Activated CD8-positive, alpha-beta memory T cell treated with anti-CD3 and anti-CD28 coated beads for 24 hours (primary cell): ENCODE results near the gene RPL31.
A peak's percentile ranks its signal among the peaks of the same experiment; 100 is the strongest.

ENCODE experiments used
- DNase-seq: peaks from one replicate; pipeline ENCODE4 v3.0.0-alpha.2; 2020

Gene RPL31

DNA sequence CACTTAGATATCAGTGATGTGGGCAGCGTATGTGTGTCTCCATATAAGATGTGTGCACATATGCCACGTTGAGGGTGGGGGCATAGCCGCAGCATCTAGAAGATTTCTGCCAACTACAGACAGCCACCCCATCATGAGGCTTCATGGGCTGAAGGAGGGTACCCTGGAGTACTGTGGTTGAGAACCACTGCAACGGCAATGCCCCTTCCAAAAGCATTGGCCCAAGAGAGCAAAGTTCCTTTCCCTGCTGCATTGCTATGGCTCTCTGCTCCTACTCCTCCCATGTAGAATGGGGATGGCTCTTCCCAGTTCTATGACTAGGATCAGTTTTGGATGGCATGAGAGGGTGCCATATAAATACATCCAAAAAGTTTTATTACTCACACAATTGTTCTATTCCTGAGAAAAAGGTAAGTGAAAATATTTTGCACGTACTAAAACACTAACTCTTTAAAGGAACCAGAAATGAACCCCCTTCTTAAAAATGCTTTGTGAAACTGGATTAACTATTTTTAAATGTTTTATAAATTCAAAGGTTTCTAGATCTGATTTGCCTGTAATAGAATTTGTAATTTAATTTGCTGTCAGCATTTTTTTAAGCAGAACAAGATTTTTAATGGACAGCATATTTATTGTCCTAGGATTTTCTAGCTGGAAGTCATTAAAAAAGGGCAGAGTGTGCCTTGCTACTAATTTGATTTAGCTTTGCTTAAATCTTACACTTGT is 4.4 kb upstream of the RPL31 start:
- DNase-seq = peak; percentile 48

- no peak for DNase-seq
These were observed 3.9 kb upstream of the RPL31 start for GRCh38 chr2:100998235-100998573.

DNA sequence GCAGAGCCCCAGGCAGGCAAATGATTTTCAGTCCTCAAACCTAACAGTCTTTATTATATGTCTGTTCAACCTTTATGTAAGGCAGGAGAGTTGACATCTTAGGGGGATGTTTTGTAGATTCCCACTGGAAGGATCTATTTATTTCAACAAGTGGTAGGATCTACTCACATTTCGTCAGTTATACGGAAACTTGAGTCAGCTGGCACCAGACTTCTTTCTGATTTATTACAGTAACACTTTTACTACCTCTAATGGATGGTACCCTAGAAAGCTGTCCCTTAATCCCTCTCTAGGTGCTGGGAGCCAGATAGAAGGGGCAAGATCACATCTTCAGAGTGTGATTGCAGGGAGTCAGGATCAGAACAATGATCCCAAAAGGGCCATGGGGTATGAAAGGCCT is 2.1 kb upstream of the RPL31 start:
- no peak for DNase-seq

DNA sequence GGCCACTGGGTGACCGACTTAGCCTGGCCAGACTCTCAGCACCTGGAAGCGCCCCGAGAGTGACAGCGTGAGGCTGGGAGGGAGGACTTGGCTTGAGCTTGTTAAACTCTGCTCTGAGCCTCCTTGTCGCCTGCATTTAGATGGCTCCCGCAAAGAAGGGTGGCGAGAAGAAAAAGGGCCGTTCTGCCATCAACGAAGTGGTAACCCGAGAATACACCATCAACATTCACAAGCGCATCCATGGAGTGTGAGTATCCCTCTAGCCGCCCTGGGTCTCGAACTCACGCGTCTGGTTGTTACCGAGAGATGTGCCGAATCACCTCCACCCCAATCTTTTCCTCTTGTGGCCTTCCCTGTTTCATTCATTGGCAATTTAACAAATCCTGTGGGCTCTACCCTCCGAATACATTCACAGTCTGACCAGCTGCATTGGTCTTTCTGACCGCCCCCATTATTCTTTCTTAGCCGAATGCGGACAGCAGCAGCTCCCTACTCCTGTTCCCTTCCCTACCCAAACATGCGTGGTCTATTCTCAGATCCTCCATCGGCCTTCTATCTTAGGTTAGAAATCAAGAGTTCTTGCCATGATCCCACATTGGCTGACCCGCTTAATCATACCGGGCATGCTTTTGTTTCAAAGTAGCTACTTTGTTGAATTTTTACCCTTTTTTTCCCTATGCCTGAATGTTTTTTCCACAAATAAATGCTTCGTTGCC is 631 bp downstream of the RPL31 start:
- no peak for DNase-seq

DNA sequence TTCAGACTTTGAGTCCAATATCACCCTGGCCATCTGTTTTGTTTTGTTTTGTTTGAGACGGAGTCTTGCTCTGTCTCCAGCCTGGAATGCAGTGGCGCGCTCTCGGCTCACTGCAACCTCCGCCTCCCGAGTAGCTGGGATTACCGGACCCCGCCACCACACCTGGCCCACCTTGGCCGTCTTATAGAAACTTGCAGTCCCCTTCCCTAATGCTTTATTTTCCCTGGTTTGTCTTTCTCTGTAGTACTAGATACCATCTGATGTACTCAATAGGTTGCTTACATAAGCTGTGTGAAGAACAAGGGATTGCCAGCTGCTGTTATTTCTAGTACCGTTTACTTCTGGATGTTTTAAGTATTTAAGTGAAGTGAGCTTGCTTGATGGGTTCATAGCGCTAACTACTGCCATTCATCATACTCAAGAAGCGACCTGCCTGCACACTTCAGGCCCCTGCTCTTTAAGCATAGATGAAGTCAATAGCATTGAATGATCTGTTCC is 1.2 kb downstream of the RPL31 start:
- DNase-seq = no peak

- DNase-seq = no peak
These were observed 2.7 kb downstream of the RPL31 start for GRCh38 chr2:101004620-101005325.

DNA sequence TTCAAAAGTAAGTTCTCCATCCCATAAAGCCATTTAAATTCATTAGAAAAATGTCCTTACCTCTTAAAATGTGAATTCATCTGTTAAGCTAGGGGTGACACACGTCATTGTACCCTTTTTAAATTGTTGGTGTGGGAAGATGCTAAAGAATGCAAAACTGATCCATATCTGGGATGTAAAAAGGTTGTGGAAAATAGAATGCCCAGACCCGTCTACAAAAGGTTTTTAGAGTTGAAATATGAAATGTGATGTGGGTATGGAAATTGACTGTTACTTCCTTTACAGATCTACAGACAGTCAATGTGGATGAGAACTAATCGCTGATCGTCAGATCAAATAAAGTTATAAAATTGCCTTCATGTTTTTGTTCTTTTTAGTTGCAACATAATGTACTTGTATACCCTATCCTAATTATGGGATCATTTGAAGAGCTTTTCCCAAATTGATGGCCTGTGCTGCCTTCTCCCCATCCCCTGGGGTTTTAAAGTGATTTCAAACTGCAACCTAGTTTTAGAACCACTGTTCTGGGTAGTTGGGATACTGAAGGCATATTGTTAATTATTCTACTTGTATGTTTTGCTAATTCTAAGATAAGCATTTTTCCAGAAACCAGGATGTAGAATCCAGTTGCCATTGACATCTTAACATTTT is 4.1 kb downstream of the RPL31 start:
- no peak for DNase-seq

DNA sequence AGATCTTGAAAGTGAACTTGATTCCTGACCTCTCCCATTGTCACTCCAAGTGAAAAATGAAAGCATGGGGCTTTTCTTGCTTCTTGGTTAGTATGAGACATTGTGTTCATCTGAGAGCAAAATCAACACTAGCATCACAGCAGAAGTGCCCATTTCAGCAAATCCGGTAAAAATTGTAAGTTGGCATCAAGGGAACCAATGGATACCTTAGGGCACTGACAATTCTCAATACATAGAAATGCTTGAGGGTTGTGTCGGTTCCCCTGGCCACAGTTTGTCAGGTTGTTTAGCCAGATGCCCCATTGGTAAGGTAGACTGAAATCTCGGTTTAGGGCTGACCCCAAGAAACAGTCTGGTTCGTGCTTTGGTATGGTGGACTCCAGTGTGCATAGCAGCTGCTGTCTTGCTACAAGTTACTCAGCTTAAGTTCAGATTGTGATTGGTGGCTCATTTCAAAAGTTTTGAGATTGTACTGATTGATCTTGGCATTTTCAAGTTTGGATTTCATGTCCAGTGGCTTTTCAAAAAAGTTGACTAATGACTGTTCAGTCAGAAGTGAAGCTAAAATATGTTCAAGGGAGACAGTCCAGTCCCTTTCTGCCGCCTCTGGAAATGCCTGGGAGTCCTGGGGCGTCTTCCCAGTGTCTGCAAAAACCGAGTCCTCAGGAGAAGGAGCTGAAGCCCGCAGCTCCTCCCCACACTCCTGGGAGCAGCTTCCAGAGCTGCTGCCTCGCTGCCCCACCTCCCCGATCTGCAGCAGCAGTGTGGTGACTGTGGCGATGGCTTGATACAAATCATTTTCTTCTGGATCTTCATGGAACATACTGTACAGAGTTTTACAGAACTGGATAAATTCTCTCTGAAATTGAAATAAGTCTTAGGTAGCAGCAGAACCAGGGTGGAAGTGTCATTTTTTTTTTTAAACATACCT is 5.6 kb downstream of the RPL31 start:
- DNase-seq = peak; percentile 66

- DNase-seq = peak; percentile 57
These were observed 9.1 kb downstream of the RPL31 start for GRCh38 chr2:101011152-101011551.

- peak; percentile 32 for DNase-seq
These were observed 10.1 kb downstream of the RPL31 start for GRCh38 chr2:101012054-101012705.

DNA sequence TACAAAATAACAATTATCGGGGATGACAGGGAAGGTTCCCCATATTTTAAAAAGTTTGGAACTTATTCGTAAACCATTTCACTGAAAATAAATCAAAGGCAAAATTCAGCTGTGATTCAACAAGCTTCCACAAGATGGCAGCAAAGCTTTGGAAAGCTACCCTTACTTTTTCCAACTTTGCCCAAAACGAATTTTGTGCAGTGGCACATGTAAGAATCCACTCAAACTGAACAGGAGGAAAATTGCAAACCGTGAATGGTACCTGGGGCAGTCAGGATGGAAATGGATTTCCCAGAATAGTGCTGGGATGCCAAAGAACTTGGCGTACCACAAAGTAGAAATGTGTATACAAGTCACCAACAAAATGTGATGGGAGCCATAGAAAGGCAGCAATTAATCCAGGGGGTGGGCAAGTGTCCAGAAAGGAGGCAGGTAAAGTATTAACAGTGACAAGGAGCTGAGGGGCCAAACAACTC is 10.7 kb downstream of the RPL31 start:
- peak; percentile 58 for DNase-seq

- DNase-seq = no peak
These were observed 12.3 kb downstream of the RPL31 start for GRCh38 chr2:101014264-101014857.

GRCh38 chr2:101017371-101017770 is 15.3 kb downstream of the RPL31 start:
- DNase-seq = peak; percentile 3

- DNase-seq = peak; percentile 44
These were observed 16.8 kb downstream of the RPL31 start for GRCh38 chr2:101018934-101019333.

DNA sequence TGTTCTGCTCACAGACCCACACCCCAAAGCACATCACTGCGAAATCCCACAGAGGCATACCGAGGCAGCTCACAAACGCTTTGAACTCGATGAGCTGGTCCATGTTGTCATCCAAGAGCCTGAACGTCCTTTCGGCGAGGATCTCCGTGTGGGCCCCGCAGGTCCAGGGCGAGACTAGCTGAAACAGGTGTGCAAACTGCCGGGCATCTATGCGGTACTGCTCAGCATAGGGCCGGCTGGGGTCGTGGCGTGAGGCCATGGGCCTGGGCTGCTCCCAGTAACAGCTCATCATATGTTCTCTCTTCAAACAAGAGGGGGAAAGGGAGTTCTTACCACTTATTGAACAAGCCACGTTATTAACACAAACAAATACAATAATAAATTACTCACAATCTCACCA is 20.1 kb downstream of the RPL31 start:
- peak; percentile 48 for DNase-seq

- DNase-seq = peak; percentile 15
These were observed 21.4 kb downstream of the RPL31 start for GRCh38 chr2:101023327-101024107.

- peak; percentile 7 for DNase-seq
These were observed 23.5 kb downstream of the RPL31 start for GRCh38 chr2:101025561-101025960.

DNA sequence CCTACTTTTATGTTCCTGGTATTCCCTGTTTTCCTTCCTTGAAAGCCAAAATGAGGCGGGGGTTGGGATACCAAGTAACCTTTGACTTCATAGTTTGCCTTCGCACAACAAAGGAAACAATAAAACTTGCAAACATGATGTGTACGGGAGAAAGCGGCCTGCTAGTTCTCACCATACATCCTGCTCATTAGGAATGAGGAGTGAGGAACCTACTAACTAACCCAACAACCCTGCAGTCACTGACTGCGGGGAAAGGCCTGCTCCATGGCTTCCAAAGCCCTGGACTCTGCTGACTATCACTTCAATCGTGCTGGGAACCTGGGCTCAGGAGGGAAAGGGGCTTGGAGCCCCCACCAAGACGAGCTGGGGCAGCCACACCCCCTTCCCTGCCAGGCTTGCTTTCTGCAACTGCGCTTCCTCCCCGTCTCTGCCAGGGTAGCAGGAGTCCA is 24.2 kb downstream of the RPL31 start:
- DNase-seq = peak; percentile 17

GRCh38 chr2:101026923-101027469 is 24.9 kb downstream of the RPL31 start:
- no peak for DNase-seq

DNA sequence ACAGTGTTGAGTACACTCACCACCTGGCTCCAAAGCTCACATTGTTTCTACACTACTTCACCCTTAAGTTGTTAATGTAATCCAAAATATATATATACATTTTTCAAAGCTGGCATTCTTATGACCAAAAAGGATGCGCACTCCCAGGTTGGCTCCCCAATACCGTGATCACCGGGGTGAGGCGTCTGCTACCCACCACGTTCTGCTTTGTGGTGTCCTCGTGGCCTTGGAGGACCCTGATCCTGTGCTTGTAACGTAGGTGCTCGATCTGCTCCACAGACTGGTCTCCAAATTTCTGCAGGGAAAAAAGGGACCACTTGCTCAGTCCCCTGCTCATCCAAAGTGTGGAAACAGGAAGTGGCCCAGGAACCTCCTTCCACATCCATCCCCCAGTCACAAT is 25.8 kb downstream of the RPL31 start:
- DNase-seq = no peak
